Ammon's horn (tissue), 1 donor: Measurements from ENCODE around the gene KLK13.

Source experiments
- DNase-seq: peaks from one replicate; pipeline ENCODE4 v3.0.0-alpha.2; 2016; ENCODE audit warnings: low spot score

KLK13 gene

DNA sequence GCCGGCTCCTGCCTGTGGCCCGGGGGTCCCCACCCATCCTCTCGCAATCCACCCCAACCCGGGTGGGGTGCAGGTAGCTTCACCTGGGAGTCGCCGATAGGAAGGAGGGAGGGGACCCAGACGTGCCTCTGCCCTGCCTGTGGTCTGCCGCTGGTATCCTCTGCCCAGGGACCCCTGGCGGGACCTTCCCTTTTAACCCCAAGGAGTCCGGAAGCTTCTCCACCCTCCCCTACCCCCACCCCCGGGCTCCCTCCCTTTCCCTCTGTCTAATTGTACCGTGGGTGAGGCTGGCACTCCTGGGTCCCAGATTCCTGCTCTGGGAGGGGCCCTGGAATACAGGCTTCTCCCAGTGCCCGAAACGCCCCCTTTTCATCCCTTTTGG, 45.4 kb downstream of the KLK13 start, which contains the start of gene KLK10:
Gene KLK10, minus strand, starts transcription at position 166 of the 382 bp plus-strand sequence. CDS start 579 bp downstream, outside the sequence.
- no peak for DNase-seq

DNA sequence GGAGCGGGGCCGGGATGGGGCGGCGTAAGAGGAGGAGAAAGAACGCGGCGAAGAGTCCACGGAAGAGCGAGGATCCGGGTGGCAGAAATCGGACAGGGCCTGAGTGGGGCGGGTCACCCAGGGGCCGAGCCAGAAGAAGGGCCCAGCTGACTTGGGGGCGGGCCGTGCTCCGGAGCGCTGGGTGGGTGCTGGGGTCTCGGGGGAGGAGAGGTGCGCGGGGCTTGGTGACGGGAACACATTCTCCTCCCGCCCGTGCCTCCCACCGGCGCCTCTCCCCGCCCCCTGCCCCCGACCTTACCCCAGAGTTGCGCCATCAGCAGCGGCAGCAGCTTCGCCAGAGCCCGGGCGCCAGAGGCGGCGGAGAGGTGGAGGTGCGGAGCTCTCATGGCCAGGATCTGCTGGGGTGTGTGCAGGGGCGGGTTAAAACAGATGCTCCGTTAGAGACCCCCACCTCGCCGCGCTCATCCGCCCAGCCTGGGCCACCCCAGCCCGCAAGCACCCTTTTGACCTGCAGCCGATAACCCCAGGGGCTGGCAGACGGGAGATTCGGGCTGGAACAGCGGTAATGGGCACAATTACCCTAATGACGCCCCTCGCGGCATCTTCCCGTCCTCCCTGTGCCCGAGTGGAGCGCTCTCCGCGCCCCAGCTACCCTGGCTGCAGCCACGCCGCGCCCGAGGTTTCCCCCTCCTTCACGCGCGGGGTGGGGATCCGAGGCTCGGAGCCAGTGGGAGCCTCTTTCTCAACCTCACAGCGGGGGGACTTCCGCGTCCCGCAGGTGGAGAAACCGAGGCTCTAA, 45.9 kb downstream of the KLK13 start:
- DNase-seq, result no peak

DNA sequence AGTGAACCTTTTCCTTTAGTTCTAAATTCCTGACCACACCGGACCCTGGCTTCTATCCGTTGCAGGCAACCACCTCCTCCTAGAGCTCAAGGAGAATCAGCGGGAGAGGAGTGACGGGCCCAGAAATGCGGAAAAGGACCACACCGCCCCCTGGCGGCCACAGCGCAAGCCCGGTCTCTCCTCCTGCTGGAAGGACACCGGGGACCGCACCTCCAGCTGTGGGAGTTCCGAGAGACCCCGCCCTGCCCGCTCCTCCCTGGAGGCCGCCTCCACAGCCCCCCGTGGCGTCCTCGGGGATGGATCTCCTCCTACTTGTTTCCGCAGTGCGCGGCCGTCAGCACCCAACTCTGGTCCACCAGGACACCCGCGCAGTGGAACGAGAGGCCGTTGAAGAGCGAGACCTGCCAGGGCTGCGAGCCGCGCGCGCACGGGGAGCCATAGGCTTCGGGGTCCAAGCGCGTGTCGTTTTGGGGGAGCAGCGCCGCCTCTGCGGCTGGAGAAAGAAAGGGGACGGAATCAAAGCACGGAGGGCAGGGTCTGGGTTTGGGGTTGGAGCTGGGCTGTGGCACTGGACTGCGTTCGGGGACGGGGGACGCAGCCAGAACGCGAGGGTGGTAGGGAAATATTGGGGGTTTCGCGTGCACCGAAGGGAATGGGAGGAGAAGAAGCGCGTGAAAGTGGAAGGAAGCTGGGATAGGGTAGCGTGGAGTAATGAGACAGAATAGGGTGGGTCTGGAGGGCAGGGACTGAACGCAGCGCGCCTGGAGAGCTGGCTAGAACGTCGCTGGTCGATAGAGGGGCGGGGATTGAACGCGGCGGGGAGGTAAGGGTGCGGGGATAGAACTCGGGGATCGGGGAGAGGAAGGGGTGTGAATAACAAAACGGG, 47.9 kb downstream of the KLK13 start:
- peak; percentile 76 for DNase-seq

DNA sequence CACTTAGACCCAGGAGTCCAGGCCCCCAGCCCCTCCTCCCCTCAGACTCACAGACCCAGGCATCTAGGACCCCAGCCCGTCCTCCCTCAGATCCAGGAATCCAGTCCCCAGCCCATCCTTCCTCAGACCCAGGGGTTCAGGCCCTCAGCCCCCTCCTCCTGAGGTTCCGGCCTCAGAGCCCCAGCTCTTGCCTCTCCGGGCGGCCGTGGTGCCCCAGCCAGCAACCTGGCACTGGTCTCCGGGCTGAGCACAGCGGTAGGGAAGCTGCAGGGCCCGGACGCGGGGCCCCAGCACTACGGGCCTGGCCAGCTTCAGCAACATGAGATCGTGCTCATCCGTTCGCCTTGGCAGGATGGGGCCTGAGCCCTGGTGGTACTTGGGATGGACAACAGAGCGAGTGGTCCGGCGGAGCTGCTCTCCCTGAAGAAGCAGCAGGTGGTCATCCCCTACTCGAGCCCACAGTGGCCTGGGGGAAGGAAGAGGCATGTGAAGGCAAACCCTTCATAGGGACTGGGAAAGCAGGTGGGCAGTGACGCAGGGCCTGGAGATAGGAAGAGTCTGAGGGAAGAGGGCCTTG, 49.1 kb downstream of the KLK13 start:
- DNase-seq, result no peak

DNA sequence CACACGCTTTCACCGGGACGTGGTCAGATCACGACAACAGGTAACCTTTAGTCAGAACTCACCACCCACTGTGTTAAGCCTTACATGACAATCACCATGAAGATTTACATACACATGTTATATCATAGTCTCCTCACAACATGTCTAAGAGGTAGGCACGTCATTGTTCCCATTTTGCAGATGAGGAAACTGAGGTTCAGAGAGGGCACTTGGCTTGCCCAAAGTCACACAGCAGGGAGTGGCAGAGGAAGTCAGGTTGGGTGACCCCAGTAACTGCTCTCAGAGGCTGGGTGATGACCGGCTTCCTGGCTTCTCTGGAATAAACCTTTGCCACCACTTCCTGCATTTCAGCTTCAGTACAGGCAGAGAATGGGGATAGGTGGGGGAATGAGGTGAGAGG, 50.6 kb downstream of the KLK13 start:
- DNase-seq, result no peak

DNA sequence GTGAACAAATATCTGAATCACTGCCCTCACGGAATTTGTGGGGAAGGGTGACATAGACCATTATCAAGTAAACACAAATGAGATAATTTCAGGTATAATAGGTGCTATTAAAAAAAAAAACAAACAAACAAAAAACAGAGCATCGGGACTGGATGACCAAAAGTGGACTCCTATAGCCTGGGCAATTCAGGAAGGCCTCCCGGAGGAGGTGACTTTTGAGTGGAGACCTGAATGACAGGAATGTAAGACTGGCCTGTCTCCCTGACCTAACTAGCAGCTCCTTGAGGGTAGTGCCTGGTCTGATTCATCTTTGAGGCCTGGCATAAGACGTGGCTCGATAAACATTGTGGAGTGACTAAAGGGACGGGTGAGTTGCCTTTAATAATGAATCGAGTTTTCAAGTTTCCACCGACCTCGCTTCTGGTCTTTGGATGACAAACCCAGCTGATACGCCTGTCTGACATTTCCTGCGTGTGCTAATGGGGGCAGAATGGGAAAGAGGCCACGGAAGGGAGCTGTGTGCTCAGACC, 52.2 kb downstream of the KLK13 start:
- no peak for DNase-seq

DNA sequence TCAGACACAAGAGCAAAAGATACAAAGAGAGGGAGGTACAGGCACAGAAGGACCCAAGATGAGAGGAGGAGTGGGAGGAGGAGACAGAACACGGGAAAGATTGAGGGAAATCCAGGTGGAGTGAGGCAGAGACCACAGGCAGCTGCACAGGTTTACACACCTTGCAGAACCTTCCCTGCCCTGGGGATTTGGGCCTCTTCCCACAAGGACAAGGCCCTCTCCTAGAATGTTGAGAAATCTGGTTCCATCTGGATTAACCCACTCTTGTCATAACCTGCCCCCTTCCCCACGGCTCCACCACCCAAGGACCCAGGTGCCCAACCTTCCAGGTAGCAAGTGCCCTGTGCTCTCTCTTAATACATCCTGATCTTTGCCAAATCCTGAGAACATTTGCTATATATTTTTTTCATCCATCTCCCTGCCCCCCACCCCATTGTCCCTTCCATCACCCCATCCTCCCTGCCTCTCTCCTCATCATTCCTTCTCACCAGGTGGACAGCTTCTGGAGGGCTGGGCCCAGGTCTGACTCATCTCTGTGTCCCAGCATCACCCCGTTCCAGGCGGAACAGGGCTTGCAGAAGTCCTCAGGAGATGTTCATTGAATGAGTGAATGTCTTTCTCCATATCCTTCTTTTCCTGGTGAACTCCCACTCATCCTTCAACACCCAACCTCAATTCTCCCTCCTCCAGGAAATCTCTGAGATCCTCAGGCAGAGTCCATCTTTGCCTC, 54.7 kb downstream of the KLK13 start:
- DNase-seq, result no peak

DNA sequence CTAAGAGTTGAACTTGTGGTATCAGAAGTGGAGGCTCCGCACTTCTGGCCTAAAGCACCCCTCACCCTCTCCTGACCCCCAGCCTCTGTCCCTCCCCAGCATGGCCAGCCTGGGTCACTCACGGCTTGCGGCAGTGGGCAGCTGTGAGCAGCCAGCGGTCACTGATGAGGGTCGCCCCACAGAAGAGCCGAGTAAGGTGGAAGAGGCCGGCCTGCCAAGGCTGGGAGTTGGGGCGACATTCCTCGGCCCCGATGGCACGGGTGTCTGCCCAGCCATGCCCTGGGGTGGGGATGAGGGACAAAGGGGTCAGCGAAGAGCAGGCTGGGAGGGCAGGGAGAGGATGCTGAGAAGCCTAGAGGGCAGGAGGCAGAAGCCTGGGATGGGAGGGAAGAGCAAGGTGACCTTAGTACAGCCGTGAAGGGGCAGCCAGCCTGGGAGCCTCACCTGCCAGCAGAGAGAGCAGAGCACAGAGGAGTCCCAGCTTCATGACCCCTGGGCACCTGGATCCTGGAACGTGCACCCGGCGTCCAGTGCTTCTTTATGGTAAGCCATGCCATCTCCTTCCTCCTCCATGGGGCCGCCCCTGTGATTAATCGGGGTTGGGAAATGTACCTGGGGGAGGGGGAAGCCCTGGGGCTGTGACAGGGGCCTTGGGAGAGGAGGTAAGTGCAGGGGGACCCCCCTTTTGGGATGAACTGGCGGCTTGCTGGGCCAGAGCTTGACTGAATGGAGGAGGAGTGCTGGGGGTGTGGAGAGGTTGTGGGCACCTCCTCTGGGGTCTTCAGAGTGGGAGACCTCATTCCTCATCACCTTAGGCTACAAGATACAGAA, 55.6 kb downstream of the KLK13 start:
- no peak for DNase-seq

DNA sequence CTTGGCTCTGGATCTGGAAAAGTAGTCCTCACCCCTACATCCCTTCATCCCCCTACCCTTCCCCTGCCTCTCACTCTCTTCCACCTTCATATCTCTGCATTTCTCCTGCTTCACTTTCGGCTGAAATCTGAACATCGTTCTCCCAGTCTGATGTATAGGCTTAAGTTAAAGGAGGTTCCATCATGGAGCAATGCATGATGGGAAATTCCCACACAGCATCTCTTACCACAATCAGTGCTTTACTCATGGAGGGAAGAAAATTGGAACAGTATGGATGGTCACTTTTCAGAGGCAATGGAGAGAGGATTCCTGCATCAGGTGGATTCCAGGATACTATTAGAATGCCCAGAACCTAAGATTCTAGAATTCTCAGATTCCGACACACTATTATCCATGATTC, 57.4 kb downstream of the KLK13 start:
- no peak for DNase-seq

DNA sequence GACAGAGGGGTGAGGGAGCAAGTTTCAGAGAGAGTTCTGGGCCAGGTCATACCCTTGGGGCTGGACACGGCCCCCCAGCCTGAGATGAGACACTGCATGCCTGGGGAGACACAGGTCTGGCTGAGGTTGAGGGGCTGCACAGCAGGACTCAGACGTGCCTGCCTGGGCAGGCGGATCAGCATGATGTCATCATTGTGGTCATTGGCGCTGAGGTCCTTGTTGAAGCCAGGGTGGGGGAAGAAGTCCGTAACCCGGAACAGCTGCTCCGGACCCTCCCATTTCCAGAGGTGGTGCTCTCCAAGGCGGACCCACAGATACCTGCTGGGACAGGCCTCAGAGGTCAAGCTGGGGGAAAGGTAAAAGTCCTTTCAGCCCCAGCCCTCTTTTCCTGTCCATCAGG, 58.5 kb downstream of the KLK13 start:
- no peak for DNase-seq
